Vagina (tissue), 2 donors: ENCODE measurements around the gene KIF18A.

ENCODE experiments used
- CTCF ChIP-seq, 3 experiments: fragments of 450-650 bp in 2 of 3; fragments of 200-600 bp in 1 of 3; sonication (generic) in 1 of 3; IDR thresholded peaks; one replicate each; pipeline ENCODE4 v1.5.1; 2017 to 2019; ENCODE audit warnings: antibody characterized with exemption in 3 of 3, mild to moderate bottlenecking in 2 of 3, moderate library complexity in 2 of 3
- POLR2A ChIP-seq, 2 donors: fragments of 450-650 bp; IDR thresholded peaks; one replicate each; pipeline ENCODE4 v1.6.1; 2017; ENCODE audit warnings: antibody characterized with exemption in 2 of 2, mild to moderate bottlenecking in 2 of 2, moderate library complexity in 2 of 2
- POLR2AphosphoS5 ChIP-seq, 2 donors: sonication (generic); formaldehyde crosslinking; IDR thresholded peaks; one replicate each; pipeline ENCODE4 v1.9.0; 2017; ENCODE audit warnings: antibody characterized with exemption in 2 of 2, mild to moderate bottlenecking in 2 of 2, low read depth in 1 of 2; ENCODE audit not compliant: insufficient read depth in 1 of 2

GRCh38 chr11:27997344-27997743 lies 110.6 kb downstream of the KIF18A start:
- TF ChIP-seq CTCF (IDR thresholded peaks at IDR 0.05) (no peak), POLR2A (IDR thresholded peaks at IDR 0.05) (no peak), POLR2AphosphoS5 (IDR thresholded peaks at IDR 0.05; ENCODE audit: insufficient read depth in 1 of 2, low read depth in 1 of 2) (no peak)
